ENCODE data around the gene MYO16. TPM values are rescaled to one million over a fixed set of nuclear protein-coding genes. Genes with fewer than 3 reads are reported as not detected.

The MYO16 gene
- total RNA-seq, 1 experiment from 2014 or later: 0.19 TPM

- no peaks in the 10 kb centered on the region for H3K27me3 Mint-ChIP-seq (ENCODE audit: unreplicated experiment)
- H3K4me1 Mint-ChIP-seq (ENCODE audit: low read depth, unreplicated experiment): no peaks in the 10 kb centered on the region
- CTCF ChIA-PET: no interaction called here
- H3K9me3 Mint-ChIP-seq (ENCODE audit: low read depth, unreplicated experiment): no peaks in the 10 kb centered on the region
- no peaks in the 10 kb centered on the region for H3K36me3 Mint-ChIP-seq (ENCODE audit: insufficient read depth, unreplicated experiment)
- no peak overlapping the region for H3K4me3 Mint-ChIP-seq (ENCODE audit: low read depth, unreplicated experiment)
- DNase-seq: no peak
- BruUV-seq (replicated peaks): no TSS peak
- intact Hi-C loops (cut with micrococcal nuclease; ENCODE audit: unreplicated experiment): no loop called here
- TF ChIP-seq CTCF (IDR thresholded peaks at IDR 0.05; ENCODE audit: unreplicated experiment): no peak
- H3K27ac Mint-ChIP-seq (ENCODE audit: unreplicated experiment): no peak overlapping the region
These were observed 345.3 kb downstream of the MYO16 start for GRCh38 chr13:108974686-108975085.

- Mint-ChIP-seq H3K4me1 (ENCODE audit: low read depth, unreplicated experiment) (no peaks in the 10 kb centered on the region), H3K27ac (ENCODE audit: unreplicated experiment) (no peak overlapping the region), H3K9me3 (ENCODE audit: low read depth, unreplicated experiment) (no peaks in the 10 kb centered on the region), H3K36me3 (ENCODE audit: insufficient read depth, unreplicated experiment) (no peaks in the 10 kb centered on the region), H3K4me3 (ENCODE audit: low read depth, unreplicated experiment) (no peak overlapping the region), H3K27me3 (ENCODE audit: unreplicated experiment) (no peaks in the 10 kb centered on the region)
- no peak for DNase-seq
- TF ChIP-seq CTCF (IDR thresholded peaks at IDR 0.05; ENCODE audit: unreplicated experiment): no peak
- CTCF ChIA-PET: no interaction called here
- intact Hi-C loops (cut with micrococcal nuclease; ENCODE audit: unreplicated experiment): no loop called here
- no TSS peak for BruUV-seq (replicated peaks)
These were observed 350.8 kb downstream of the MYO16 start for GRCh38 chr13:108980237-108980636.

GRCh38 chr13:108981407-108981806 lies 352.0 kb downstream of the MYO16 start:
- Mint-ChIP-seq H3K27ac (ENCODE audit: unreplicated experiment) (no peak overlapping the region), H3K27me3 (ENCODE audit: unreplicated experiment) (no peaks in the 10 kb centered on the region), H3K4me1 (ENCODE audit: low read depth, unreplicated experiment) (no peaks in the 10 kb centered on the region), H3K4me3 (ENCODE audit: low read depth, unreplicated experiment) (no peak overlapping the region), H3K36me3 (ENCODE audit: insufficient read depth, unreplicated experiment) (no peaks in the 10 kb centered on the region), H3K9me3 (ENCODE audit: low read depth, unreplicated experiment) (no peaks in the 10 kb centered on the region)
- BruUV-seq (replicated peaks): no TSS peak
- intact Hi-C loops (cut with micrococcal nuclease; ENCODE audit: unreplicated experiment): no loop called here
- CTCF ChIA-PET: no interaction called here
- DNase-seq: no peak
- TF ChIP-seq CTCF (IDR thresholded peaks at IDR 0.05; ENCODE audit: unreplicated experiment): no peak

- CTCF ChIA-PET: no interaction called here
- no peak overlapping the region for H3K27ac Mint-ChIP-seq (ENCODE audit: unreplicated experiment)
- no peaks in the 10 kb centered on the region for H3K27me3 Mint-ChIP-seq (ENCODE audit: unreplicated experiment)
- no peaks in the 10 kb centered on the region for H3K4me1 Mint-ChIP-seq (ENCODE audit: low read depth, unreplicated experiment)
- H3K9me3 Mint-ChIP-seq (ENCODE audit: low read depth, unreplicated experiment): no peaks in the 10 kb centered on the region
- no peaks in the 10 kb centered on the region for H3K36me3 Mint-ChIP-seq (ENCODE audit: insufficient read depth, unreplicated experiment)
- H3K4me3 Mint-ChIP-seq (ENCODE audit: low read depth, unreplicated experiment): no peak overlapping the region
- intact Hi-C loops (cut with micrococcal nuclease; ENCODE audit: unreplicated experiment): no loop called here
- BruUV-seq (replicated peaks): no TSS peak
- TF ChIP-seq CTCF (IDR thresholded peaks at IDR 0.05; ENCODE audit: unreplicated experiment): no peak
- DNase-seq: no peak
These were observed 353.9 kb downstream of the MYO16 start for GRCh38 chr13:108983273-108983672.
